ENCODE measurements around the gene LAMA4. TPM values are rescaled to one million over a fixed set of nuclear protein-coding genes. Genes with fewer than 3 reads are reported as not detected.

The LAMA4 gene
- total RNA-seq, 1 experiment from 2014 or later = 11.9 TPM

DNA sequence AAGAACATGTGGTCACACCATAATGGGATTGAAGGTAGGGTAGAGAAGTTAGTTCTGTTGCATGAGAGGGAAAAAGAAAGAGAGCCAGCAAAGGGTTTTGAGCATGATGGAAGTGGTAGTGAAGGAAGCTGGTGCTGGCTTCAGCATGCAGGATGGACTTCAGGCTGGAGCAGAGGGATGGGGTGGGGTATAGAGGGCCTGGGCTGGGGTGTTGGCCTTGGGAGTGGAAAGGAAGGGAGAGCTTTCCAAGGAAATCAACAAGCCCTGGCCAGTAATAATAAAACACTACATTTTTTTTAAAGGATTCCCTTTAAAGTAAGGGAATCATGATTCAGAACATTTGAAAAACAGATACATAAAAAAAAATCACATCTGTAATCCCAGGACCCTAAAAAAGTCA lies 61.2 kb downstream of the LAMA4 start:
- H3K4me1 ChIP-seq (ENCODE audit: control insufficient read depth, insufficient read depth, low read length) = no peaks in the 10 kb centered on the region
- H3K27ac ChIP-seq (ENCODE audit: low read length) = no peak overlapping the region
- no peaks in the 10 kb centered on the region for H3K27me3 ChIP-seq (ENCODE audit: control insufficient read depth, insufficient read depth, low read length)
- ChIA-PET CTCF (no interaction called here), POLR2A (no interaction called here)
- no TSS peak for BruUV-seq (replicated peaks)
- H3K9me3 ChIP-seq (ENCODE audit: control insufficient read depth, insufficient read depth, low read depth, low read length) = no peaks in the 10 kb centered on the region
- no peaks in the 10 kb centered on the region for H3K36me3 ChIP-seq (ENCODE audit: control insufficient read depth, insufficient read depth, low read length)
- in situ Hi-C loops (cut with HindIII; ENCODE audit: low pct_unique_long_range_greater_than_20kb, low sequenced_read_pairs) (no loop called here), intact Hi-C loops (cut with micrococcal nuclease; ENCODE audit: unreplicated experiment) (no loop called here)
- H3K4me3 ChIP-seq (ENCODE audit: low read depth in 2 of 2, low read length in 2 of 2) = no peak overlapping the region
- ATAC-seq = no peak
- no peak for DNase-seq (ENCODE audit: low read depth, low spot score)
- TF ChIP-seq, protein P1, sequence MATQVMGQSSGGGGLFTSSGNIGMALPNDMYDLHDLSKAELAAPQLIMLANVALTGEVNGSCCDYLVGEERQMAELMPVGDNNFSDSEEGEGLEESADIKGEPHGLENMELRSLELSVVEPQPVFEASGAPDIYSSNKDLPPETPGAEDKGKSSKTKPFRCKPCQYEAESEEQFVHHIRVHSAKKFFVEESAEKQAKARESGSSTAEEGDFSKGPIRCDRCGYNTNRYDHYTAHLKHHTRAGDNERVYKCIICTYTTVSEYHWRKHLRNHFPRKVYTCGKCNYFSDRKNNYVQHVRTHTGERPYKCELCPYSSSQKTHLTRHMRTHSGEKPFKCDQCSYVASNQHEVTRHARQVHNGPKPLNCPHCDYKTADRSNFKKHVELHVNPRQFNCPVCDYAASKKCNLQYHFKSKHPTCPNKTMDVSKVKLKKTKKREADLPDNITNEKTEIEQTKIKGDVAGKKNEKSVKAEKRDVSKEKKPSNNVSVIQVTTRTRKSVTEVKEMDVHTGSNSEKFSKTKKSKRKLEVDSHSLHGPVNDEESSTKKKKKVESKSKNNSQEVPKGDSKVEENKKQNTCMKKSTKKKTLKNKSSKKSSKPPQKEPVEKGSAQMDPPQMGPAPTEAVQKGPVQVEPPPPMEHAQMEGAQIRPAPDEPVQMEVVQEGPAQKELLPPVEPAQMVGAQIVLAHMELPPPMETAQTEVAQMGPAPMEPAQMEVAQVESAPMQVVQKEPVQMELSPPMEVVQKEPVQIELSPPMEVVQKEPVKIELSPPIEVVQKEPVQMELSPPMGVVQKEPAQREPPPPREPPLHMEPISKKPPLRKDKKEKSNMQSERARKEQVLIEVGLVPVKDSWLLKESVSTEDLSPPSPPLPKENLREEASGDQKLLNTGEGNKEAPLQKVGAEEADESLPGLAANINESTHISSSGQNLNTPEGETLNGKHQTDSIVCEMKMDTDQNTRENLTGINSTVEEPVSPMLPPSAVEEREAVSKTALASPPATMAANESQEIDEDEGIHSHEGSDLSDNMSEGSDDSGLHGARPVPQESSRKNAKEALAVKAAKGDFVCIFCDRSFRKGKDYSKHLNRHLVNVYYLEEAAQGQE (IDR thresholded peaks at IDR 0.05; ENCODE audit: insufficient read depth in 1 of 2, low read depth in 2 of 2, low read length in 1 of 2) = no peak
- TF ChIP-seq, protein P2, sequence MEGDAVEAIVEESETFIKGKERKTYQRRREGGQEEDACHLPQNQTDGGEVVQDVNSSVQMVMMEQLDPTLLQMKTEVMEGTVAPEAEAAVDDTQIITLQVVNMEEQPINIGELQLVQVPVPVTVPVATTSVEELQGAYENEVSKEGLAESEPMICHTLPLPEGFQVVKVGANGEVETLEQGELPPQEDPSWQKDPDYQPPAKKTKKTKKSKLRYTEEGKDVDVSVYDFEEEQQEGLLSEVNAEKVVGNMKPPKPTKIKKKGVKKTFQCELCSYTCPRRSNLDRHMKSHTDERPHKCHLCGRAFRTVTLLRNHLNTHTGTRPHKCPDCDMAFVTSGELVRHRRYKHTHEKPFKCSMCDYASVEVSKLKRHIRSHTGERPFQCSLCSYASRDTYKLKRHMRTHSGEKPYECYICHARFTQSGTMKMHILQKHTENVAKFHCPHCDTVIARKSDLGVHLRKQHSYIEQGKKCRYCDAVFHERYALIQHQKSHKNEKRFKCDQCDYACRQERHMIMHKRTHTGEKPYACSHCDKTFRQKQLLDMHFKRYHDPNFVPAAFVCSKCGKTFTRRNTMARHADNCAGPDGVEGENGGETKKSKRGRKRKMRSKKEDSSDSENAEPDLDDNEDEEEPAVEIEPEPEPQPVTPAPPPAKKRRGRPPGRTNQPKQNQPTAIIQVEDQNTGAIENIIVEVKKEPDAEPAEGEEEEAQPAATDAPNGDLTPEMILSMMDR (IDR thresholded peaks at IDR 0.05) = no peak
- TF ChIP-seq POLR2AphosphoS5 (IDR thresholded peaks at IDR 0.05; ENCODE audit: low read depth, low read length) = no peak
- no peak for TF ChIP-seq TCF7L2 (IDR thresholded peaks at IDR 0.05; ENCODE audit: low read depth, low read length)
- TF ChIP-seq SIN3A (IDR thresholded peaks at IDR 0.05; ENCODE audit: borderline replicate concordance, insufficient read depth, low read depth, low read length) = no peak

DNA sequence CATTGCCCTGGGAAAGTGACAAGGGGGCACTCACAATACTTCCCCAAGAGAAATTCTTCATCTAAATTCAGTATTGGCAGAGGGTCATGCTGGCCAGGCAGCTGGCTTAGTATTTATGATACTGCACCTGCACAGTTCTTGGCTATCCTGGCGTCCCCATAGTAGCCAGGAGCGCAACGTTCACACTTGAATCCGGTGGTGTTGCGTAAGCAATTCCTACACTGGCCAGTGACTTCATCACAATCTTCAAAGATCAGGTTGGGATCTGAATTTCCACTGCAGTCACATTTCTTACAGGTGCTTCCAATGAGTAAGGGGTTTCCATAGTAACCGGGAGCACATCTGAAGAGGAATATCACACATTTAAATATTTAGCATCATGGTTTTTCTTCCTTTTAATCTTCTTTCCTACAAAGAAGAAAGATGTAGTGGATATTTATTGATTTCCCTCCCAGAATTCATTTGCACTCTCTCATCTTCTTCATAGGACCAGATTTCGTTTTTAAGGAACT lies 62.8 kb downstream of the LAMA4 start:
- CTCF ChIA-PET = no interaction called here

More for the DNA sequence above, 62.8 kb downstream of the LAMA4 start:
- in situ Hi-C loops (cut with HindIII; ENCODE audit: low pct_unique_long_range_greater_than_20kb, low sequenced_read_pairs) = no loop called here
- no peaks in the 10 kb centered on the region for H3K36me3 ChIP-seq (ENCODE audit: control insufficient read depth, insufficient read depth, low read length)
- no peak for DNase-seq (ENCODE audit: low read depth, low spot score)
- POLR2A ChIA-PET = no interaction called here
- no TSS peak for BruUV-seq (replicated peaks)
- no peak overlapping the region for H3K27ac ChIP-seq (ENCODE audit: low read length)
- no peak for ATAC-seq
- no peaks in the 10 kb centered on the region for H3K9me3 ChIP-seq (ENCODE audit: control insufficient read depth, insufficient read depth, low read depth, low read length)
- no peaks in the 10 kb centered on the region for H3K27me3 ChIP-seq (ENCODE audit: control insufficient read depth, insufficient read depth, low read length)
- H3K4me3 ChIP-seq (ENCODE audit: low read depth in 2 of 2, low read length in 2 of 2) = no peak overlapping the region
- intact Hi-C loops (cut with micrococcal nuclease; ENCODE audit: unreplicated experiment) = no loop called here
- H3K4me1 ChIP-seq (ENCODE audit: control insufficient read depth, insufficient read depth, low read length) = no peaks in the 10 kb centered on the region
- TF ChIP-seq, protein P2 (IDR thresholded peaks at IDR 0.05) = no peak
- TF ChIP-seq SIN3A (IDR thresholded peaks at IDR 0.05; ENCODE audit: borderline replicate concordance, insufficient read depth, low read depth, low read length) = no peak
- TF ChIP-seq, protein P1 (IDR thresholded peaks at IDR 0.05; ENCODE audit: insufficient read depth in 1 of 2, low read depth in 2 of 2, low read length in 1 of 2) = no peak
- TF ChIP-seq TCF7L2 (IDR thresholded peaks at IDR 0.05; ENCODE audit: low read depth, low read length) = no peak
- no peak for TF ChIP-seq POLR2AphosphoS5 (IDR thresholded peaks at IDR 0.05; ENCODE audit: low read depth, low read length)

Measured in Panc1 (cell line).